K562 (cell line): ENCODE measurements around the gene SLC28A1. TPM values are rescaled to one million over a fixed set of nuclear protein-coding genes. Genes with fewer than 3 reads are reported as not detected.

Source experiments
- ATAC-seq: fragments of 200-7000 bp; cut with Tn5 transposase; 3 replicates; pipeline ENCODE4 v1.9.1; 2020; ENCODE audit warnings: moderate library complexity
- BruUV-seq: library from RNA; stranded (reverse); fragments of 400-500 nt; replicated peaks from 2 replicates; lab custom pipeline; 2021; lab: Mats Ljungman, UMichigan
- CTCF ChIA-PET: fragments of 300-600 bp; formaldehyde crosslinking; extraction: SDS; loops from one replicate; lab custom pipeline; 2021; ENCODE audit warnings: low intra/inter-chr PET ratio; lab: Yijun Ruan, JAX
- POLR2A ChIA-PET: fragments of 300-600, 350-650 bp; sonication (Branson Sonifier 250); formaldehyde crosslinking; extraction: SDS; loops from one replicate; lab custom pipeline; 2021; ENCODE audit warnings: antibody characterized with exemption, inconsistent platforms; lab: Yijun Ruan, JAX
- DNase-seq, 4 experiments: peaks; one replicate each; pipeline versions ENCODE4 v3.0.0 to v3.0.0-alpha.2; 2011 to 2018; ENCODE audit warnings: low spot score in 3 of 4, mixed read lengths in 3 of 4; ENCODE audit errors: extremely low read depth in 1 of 4
- FAIRE-seq: peaks from 2 replicates; lab custom pipeline; 2011; peaks lifted over from hg19 to GRCh38; lab: Jason Lieb, UNC
- H2AFZ ChIP-seq: 2 replicates; pipeline ENCODE4 v1.6.0; 2011; ENCODE audit warnings: low read depth, low read length, control low read depth, inconsistent platforms
- H3K27ac ChIP-seq: fragments of 200-600 bp; 3 replicates; pipeline ENCODE4 v1.8.0; 2011; ENCODE audit warnings: low read depth, mild to moderate bottlenecking, control low read depth, inconsistent platforms, low read length, moderate library complexity, mixed read lengths; ENCODE audit errors: extremely low read depth
- H3K27me3 ChIP-seq, 2 experiments: fragments of 300-600 bp in 1 of 2; 2 replicates in 1 of 2; 3 replicates in 1 of 2; pipeline versions ENCODE4 v1.6.0 to v1.8.0; 2011; ENCODE audit warnings: inconsistent platforms in 2 of 2, low read length in 2 of 2, mild to moderate bottlenecking in 1 of 2, mixed read lengths in 1 of 2, moderate library complexity in 1 of 2; ENCODE audit not compliant: control insufficient read depth in 2 of 2, insufficient read depth in 2 of 2
- H3K36me3 ChIP-seq: fragments of 300-600 bp; 3 replicates; pipeline ENCODE4 v1.8.0; 2011; ENCODE audit warnings: mild to moderate bottlenecking, low read length, inconsistent platforms; ENCODE audit not compliant: control insufficient read depth, insufficient read depth
- H3K4me1 ChIP-seq, 2 experiments: fragments of 200-600 bp in 1 of 2; replicated peaks in 1 of 2; 2 replicates in 1 of 2; 3 replicates in 1 of 2; pipeline versions ENCODE4 v1.5.1 to v1.8.0; 2011; ENCODE audit warnings: inconsistent platforms in 2 of 2, low read length in 2 of 2, mild to moderate bottlenecking in 1 of 2, mixed read lengths in 1 of 2, moderate library complexity in 1 of 2; ENCODE audit not compliant: control insufficient read depth in 2 of 2, insufficient read depth in 2 of 2
- H3K4me2 ChIP-seq: 2 replicates; pipeline ENCODE4 v1.6.1; 2011; ENCODE audit warnings: low read length, control low read depth, inconsistent platforms, mixed read lengths; ENCODE audit not compliant: insufficient read depth
- H3K4me3 ChIP-seq: fragments of 200-600 bp; sonication (generic), shearing (Covaris generic); 2 replicates; pipeline ENCODE4 v1.5.1; 2016; ENCODE audit warnings: control low read depth, inconsistent platforms
- H3K79me2 ChIP-seq: fragments of 200-600 bp; 3 replicates; pipeline ENCODE4 v1.8.0; 2011; ENCODE audit warnings: low read length, inconsistent platforms; ENCODE audit not compliant: control insufficient read depth, insufficient read depth
- H3K9ac ChIP-seq, 2 experiments: 2 replicates each; pipeline versions ENCODE4 v1.6.0 to v1.6.1; 2011; ENCODE audit warnings: low read depth in 2 of 2, low read length in 2 of 2, control low read depth in 1 of 2, inconsistent platforms in 1 of 2, mild to moderate bottlenecking in 1 of 2, mixed read lengths in 1 of 2; ENCODE audit not compliant: insufficient read depth in 1 of 2
- H3K9me1 ChIP-seq: one replicate; pipeline ENCODE4 v1.6.0; 2011; ENCODE audit warnings: inconsistent platforms, mild to moderate bottlenecking, low read length, moderate library complexity; ENCODE audit not compliant: control insufficient read depth, insufficient read depth
- H3K9me3 ChIP-seq: replicated peaks from 2 replicates; pipeline ENCODE4 v1.5.1; 2011; ENCODE audit warnings: low read depth, low read length, inconsistent platforms; ENCODE audit not compliant: control insufficient read depth, insufficient read depth
- H4K20me1 ChIP-seq: replicated peaks from 2 replicates; pipeline ENCODE4 v1.6.1; 2011; ENCODE audit warnings: low read length, inconsistent platforms, mixed read lengths; ENCODE audit not compliant: control insufficient read depth, insufficient read depth
- BRCA1 ChIP-seq, 2 experiments: fragments of 450-650 bp in 1 of 2; sonication (generic) in 1 of 2; formaldehyde crosslinking in 1 of 2; IDR thresholded peaks; 2 replicates each; pipeline versions ENCODE4 v1.5.0 to v1.6.1; 2017 to 2020; ENCODE audit warnings: mild to moderate bottlenecking in 1 of 2, missing genetic modification reagents in 1 of 2
- DACH1 ChIP-seq: fragments of 450-650 bp; IDR thresholded peaks from 2 replicates; pipeline ENCODE4 v1.6.1; 2018; ENCODE audit not compliant: partially characterized antibody
- GABPB2 ChIP-seq: fragments of 250-450 bp; sonication (Bioruptor Pico); conservative IDR thresholded peaks from 2 replicates; pipeline ENCODE4 v1.5.1; 2021; ENCODE audit warnings: mild to moderate bottlenecking
- PKNOX1 ChIP-seq: fragments of 450-650 bp; IDR thresholded peaks from 2 replicates; pipeline ENCODE4 v1.6.1; 2016
- WGBS: fragments of 100-300 bp; shearing (Covaris generic); methylation state at CpG from one replicate; pipeline ENCODE4 v1.1.6; 2016; ENCODE audit warnings: low coverage, mixed read lengths; ENCODE audit not compliant: insufficient coverage; ENCODE audit errors: missing lambda C conversion rate; 5-methylcytosine and 5-hydroxymethylcytosine counted together
- in situ Hi-C: fragments of 300-500 bp; cut with MboI; formaldehyde crosslinking; loops from 4 replicates; pipeline ENCODE4 v1.15.0; 2018; ENCODE audit warnings: inconsistent platforms, mixed read lengths
- intact Hi-C: fragments of 100-400 bp; cut with micrococcal nuclease; formaldehyde crosslinking; loops from 2 replicates; pipeline ENCODE4 v1.14.2; 2022
- polyA plus RNA-seq, 8 experiments: library from polyadenylated mRNA; depleted of rRNA in 4 of 8; stranded (reverse) in 5 of 8; unstranded in 3 of 8; fragments of >200 nt; fragmentation: Nextera tagmentation in 2 of 8; fragmentation: Illumina TruSeq in 1 of 8; extraction: Ambion mirVana in 2 of 8; extraction: Trizol in 1 of 8; gene quantifications; 2 replicates each; pipeline versions ENCODE4 v1.2.1 to v1.2.3, GENCODE V29; 2011 to 2014; ENCODE audit warnings: inconsistent platforms in 1 of 8, missing spikeins in 1 of 8
- total RNA-seq, 7 experiments: library from RNA; depleted of rRNA in 6 of 7; stranded (reverse); fragments of >200 nt in 6 of 7; fragmentation: Illumina TruSeq in 2 of 7; extraction: Trizol in 2 of 7; gene quantifications; 2 replicates each; pipeline versions ENCODE4 v1.2.1 to v1.2.3, GENCODE V29; 2011 to 2021; ENCODE audit warnings: low replicate concordance in 1 of 7
- TF ChIP-seq, protein P1 (sequence below): fragments of 450-650 bp; IDR thresholded peaks from 2 replicates; pipeline ENCODE4 v1.6.1; 2018; ENCODE audit not compliant: partially characterized antibody

SLC28A1 gene
- total and polyA plus RNA-seq, 9 of the 15 experiments (the other 6 are each of a cell fraction or from before 2014, with no cell fraction given), result 0.04 TPM; not detected in 8

DNA sequence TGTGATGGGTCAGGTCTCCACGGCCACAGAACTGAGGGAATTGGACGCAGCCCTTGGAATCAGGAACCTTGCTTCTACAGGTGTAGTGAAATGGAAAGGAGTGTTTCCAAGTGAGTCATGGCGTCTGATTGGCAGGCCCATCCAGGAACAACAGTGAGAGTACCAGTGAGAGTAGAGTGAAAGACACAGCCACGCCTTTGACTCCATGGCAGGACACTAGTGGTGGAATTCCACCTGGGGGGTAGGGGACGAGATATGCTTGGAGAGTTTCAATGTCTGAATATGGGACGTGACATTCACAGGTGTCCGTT lies 3.0 kb upstream of the SLC28A1 start:
- ATAC-seq (no peak), DNase-seq (no peak), FAIRE-seq (no peak)
- Histone ChIP-seq H3K9ac (no peak overlapping the region), H2AFZ (0 out of 2 replicates have a peak overlapping the region, but pooled peaks have one; percentile 4), H3K36me3 (no peaks in the 10 kb centered on the region), H3K4me3 (no peak overlapping the region), H3K9me3 (no peaks in the 10 kb centered on the region), H4K20me1 (no peaks in the 10 kb centered on the region), H3K27ac (no peak overlapping the region), H3K4me2 (no peak overlapping the region), H3K27me3 (peaks cover 0 to 18% of the 10 kb centered on the region in 2 experiments; a peak in 2 of 5 replicates), H3K9me1 (no peaks in the 10 kb centered on the region), H3K4me1 (peaks cover 3% of the 10 kb centered on the region in 2 experiments; a peak in 3 of 5 replicates), H3K79me2 (no peaks in the 10 kb centered on the region)
- 0 out of 2 replicates have a peak, but pooled peaks have one; percentile 33 for TF ChIP-seq PKNOX1
- TF ChIP-seq, protein P1, sequence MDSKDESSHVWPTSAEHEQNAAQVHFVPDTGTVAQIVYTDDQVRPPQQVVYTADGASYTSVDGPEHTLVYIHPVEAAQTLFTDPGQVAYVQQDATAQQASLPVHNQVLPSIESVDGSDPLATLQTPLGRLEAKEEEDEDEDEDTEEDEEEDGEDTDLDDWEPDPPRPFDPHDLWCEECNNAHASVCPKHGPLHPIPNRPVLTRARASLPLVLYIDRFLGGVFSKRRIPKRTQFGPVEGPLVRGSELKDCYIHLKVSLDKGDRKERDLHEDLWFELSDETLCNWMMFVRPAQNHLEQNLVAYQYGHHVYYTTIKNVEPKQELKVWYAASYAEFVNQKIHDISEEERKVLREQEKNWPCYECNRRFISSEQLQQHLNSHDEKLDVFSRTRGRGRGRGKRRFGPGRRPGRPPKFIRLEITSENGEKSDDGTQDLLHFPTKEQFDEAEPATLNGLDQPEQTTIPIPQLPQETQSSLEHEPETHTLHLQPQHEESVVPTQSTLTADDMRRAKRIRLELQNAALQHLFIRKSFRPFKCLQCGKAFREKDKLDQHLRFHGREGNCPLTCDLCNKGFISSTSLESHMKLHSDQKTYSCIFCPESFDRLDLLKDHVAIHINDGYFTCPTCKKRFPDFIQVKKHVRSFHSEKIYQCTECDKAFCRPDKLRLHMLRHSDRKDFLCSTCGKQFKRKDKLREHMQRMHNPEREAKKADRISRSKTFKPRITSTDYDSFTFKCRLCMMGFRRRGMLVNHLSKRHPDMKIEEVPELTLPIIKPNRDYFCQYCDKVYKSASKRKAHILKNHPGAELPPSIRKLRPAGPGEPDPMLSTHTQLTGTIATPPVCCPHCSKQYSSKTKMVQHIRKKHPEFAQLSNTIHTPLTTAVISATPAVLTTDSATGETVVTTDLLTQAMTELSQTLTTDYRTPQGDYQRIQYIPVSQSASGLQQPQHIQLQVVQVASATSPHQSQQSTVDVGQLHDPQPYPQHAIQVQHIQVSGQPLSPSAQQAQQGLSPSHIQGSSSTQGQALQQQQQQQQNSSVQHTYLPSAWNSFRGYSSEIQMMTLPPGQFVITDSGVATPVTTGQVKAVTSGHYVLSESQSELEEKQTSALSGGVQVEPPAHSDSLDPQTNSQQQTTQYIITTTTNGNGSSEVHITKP, result no peak
- TF ChIP-seq GABPB2, result no peak
- TF ChIP-seq DACH1, result no peak
- TF ChIP-seq BRCA1 (IDR thresholded peaks at IDR 0.05), result no peak
- no peak for TF ChIP-seq BRCA1 (CRISPR knock-in tag; IDR thresholded peaks at IDR 0.05)
- intact Hi-C loops (loop anchor here (10.0 kb wide), 1 partner anchor 163 kb away; no protein-coding TSS in a partner anchor), in situ Hi-C loops (loop anchor here (25.0 kb wide), 1 partner anchor 294 kb away; no protein-coding TSS in a partner anchor)
- ChIA-PET CTCF (no interaction called here), POLR2A (interaction anchor here (0.7 to 1.1 kb wide), 5 partner anchors 12 to 96 kb away, joined by 3 to 4 read pairs (median 3); no protein-coding TSS in a partner anchor)
- WGBS, result 10% methylated on average over 7 of the region's 7 CpGs
- no TSS peak for BruUV-seq
